HG03460 (cell line): ENCODE measurements around the gene BABAM1.

Experiments
- ATAC-seq: cut with Tn5 transposase; IDR thresholded peaks from one replicate; pipeline ENCODE4 v1.9.1; 2021; ENCODE audit not compliant: unreplicated experiment

Gene BABAM1

GRCh38 chr19:17321655-17322489, 54.6 kb downstream of the BABAM1 start:
- no peak for ATAC-seq

GRCh38 chr19:17322854-17323253, 55.6 kb downstream of the BABAM1 start:
- no peak for ATAC-seq

- ATAC-seq: no peak
Observed at GRCh38 chr19:17323300-17323963, 56.2 kb downstream of the BABAM1 start.

- no peak for ATAC-seq
Observed at GRCh38 chr19:17323964-17324332, 56.7 kb downstream of the BABAM1 start.

GRCh38 chr19:17324357-17325114, 57.3 kb downstream of the BABAM1 start:
- ATAC-seq: no peak

GRCh38 chr19:17325133-17325532, 57.9 kb downstream of the BABAM1 start:
- no peak for ATAC-seq

GRCh38 chr19:17325881-17326594, 58.8 kb downstream of the BABAM1 start:
- no peak for ATAC-seq

GRCh38 chr19:17326595-17326966, 59.3 kb downstream of the BABAM1 start:
- no peak for ATAC-seq

GRCh38 chr19:17327068-17327653, 59.9 kb downstream of the BABAM1 start:
- no peak for ATAC-seq

GRCh38 chr19:17327654-17328516, 60.6 kb downstream of the BABAM1 start:
- no peak for ATAC-seq
